ENCODE measurements around the gene NETO2.

GRCh38 chr16:47043200-47043599 lies 100.5 kb downstream of the NETO2 start:
- TF ChIP-seq MEF2A (IDR thresholded peaks at IDR 0.05; ENCODE audit: control insufficient read depth, low read depth, low read length), result no peak
- TF ChIP-seq CTCF (IDR thresholded peaks at IDR 0.05 in 2 of 3, conservative IDR thresholded peaks at IDR 0.05 in 1 of 3; ENCODE audit: insufficient read depth in 2 of 3, low read depth in 1 of 3, low read length in 3 of 3), result no peak
- no peak for TF ChIP-seq KDM5B (IDR thresholded peaks at IDR 0.05; ENCODE audit: insufficient replicate concordance, low read depth, low read length)
- TF ChIP-seq MAFK (IDR thresholded peaks at IDR 0.05; ENCODE audit: low read length), result no peak
- TF ChIP-seq YY1 (IDR thresholded peaks at IDR 0.05; ENCODE audit: borderline replicate concordance in 1 of 3, control insufficient read depth in 1 of 3, extremely low read depth in 1 of 3, insufficient read depth in 3 of 3, insufficient read length in 1 of 3, insufficient replicate concordance in 2 of 3, low read depth in 1 of 3, low read length in 2 of 3), result no peak
- no peak for TF ChIP-seq SRSF1 (IDR thresholded peaks at IDR 0.05; ENCODE audit: low read depth, low read length)
- TF ChIP-seq MYC (IDR thresholded peaks at IDR 0.05; ENCODE audit: low read depth, low read length), result no peak
- TF ChIP-seq MYC (CRISPR knock-in tag; IDR thresholded peaks at IDR 0.05; ENCODE audit: borderline replicate concordance, low read depth), result no peak
